Duodenal mucosa (tissue), 2 donors: ENCODE data around the gene CD5L.

Experiments
- H3K27ac ChIP-seq: one replicate; pipeline ENCODE4 v1.7.0; 2013; ENCODE audit warnings: low read depth, low read length
- H3K27me3 ChIP-seq, 2 donors: one replicate each; pipeline ENCODE4 v1.7.0; 2013; ENCODE audit warnings: low read length in 2 of 2, control low read depth in 1 of 2; ENCODE audit not compliant: insufficient read depth in 2 of 2, control insufficient read depth in 1 of 2
- H3K36me3 ChIP-seq, 2 donors: one replicate each; pipeline ENCODE4 v1.7.0; 2013; ENCODE audit warnings: low read length in 2 of 2, control low read depth in 1 of 2; ENCODE audit not compliant: insufficient read depth in 2 of 2, control insufficient read depth in 1 of 2
- H3K4me1 ChIP-seq, 2 donors: one replicate each; pipeline ENCODE4 v1.7.0; 2013; ENCODE audit warnings: low read length in 2 of 2, control low read depth in 1 of 2; ENCODE audit not compliant: insufficient read depth in 2 of 2, control insufficient read depth in 1 of 2
- H3K4me3 ChIP-seq, 2 donors: one replicate each; pipeline ENCODE4 v1.7.0; 2013; ENCODE audit warnings: low read length in 2 of 2, low read depth in 1 of 2
- H3K9ac ChIP-seq, 2 donors: one replicate each; pipeline ENCODE4 v1.7.0; 2013; ENCODE audit warnings: low read length in 2 of 2, low read depth in 1 of 2
- H3K9me3 ChIP-seq, 2 donors: one replicate each; pipeline ENCODE4 v1.7.0; 2013; ENCODE audit warnings: low read length in 2 of 2, control low read depth in 1 of 2; ENCODE audit not compliant: control insufficient read depth in 1 of 2

Gene CD5L

GRCh38 chr1:157781048-157781447 is 60.6 kb downstream of the CD5L start:
- no peak overlapping the region for H3K27ac ChIP-seq
- no peaks in the 10 kb centered on the region for H3K27me3 ChIP-seq
- no peaks in the 10 kb centered on the region for H3K36me3 ChIP-seq
- no peaks in the 10 kb centered on the region for H3K9me3 ChIP-seq
- H3K4me3 ChIP-seq = no peak overlapping the region
- no peak overlapping the region for H3K9ac ChIP-seq
- peaks cover 5 to 26% of the 10 kb centered on the region in 2 donors for H3K4me1 ChIP-seq
